IPS-11a (cell line): Measurements from ENCODE around the gene CEL.
"Not testable (repeated sequence)": the region's sequence is repeated elsewhere in the genome, so short reads cannot be mapped to it uniquely, and the experiment has no call there.

Experiments
- H3K4me3 ChIP-seq: one replicate; pipeline ENCODE4 v1.5.1; 2013; ENCODE audit warnings: low read depth, low read length, control low read depth

CEL gene

GRCh38 chr9:133063159-133063499, 1.3 kb downstream of the CEL start:
- H3K4me3 ChIP-seq = no peak overlapping the region

DNA sequence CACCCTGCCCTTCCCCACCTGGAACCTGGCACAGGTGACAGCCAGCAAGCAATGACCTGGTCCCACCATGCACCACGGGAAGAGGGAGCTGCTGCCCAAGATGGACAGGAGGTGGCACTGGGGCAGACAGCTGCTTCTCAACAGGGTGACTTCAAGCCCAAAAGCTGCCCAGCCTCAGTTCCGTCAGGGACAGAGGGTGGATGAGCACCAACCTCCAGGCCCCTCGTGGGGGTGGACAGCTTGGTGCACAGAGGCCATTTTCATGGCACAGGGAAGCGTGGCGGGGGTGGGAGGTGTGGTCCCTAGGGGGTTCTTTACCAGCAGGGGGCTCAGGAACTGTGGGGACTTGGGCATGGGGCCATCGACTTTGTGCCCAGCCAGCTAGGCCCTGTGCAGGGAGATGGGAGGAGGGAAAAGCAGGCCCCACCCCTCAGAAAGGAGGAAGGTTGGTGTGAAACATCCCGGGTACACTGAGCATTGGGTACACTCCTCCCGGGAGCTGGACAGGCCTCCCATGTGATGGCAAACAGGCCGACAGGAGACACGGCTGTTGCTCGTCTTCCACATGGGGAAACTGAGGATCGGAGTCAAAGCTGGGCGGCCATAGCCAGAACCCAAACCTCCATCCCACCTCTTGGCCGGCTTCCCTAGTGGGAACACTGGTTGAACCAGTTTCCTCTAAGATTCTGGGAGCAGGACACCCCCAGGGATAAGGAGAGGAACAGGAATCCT, 1.9 kb downstream of the CEL start:
- H3K4me3 ChIP-seq = no peak overlapping the region

DNA sequence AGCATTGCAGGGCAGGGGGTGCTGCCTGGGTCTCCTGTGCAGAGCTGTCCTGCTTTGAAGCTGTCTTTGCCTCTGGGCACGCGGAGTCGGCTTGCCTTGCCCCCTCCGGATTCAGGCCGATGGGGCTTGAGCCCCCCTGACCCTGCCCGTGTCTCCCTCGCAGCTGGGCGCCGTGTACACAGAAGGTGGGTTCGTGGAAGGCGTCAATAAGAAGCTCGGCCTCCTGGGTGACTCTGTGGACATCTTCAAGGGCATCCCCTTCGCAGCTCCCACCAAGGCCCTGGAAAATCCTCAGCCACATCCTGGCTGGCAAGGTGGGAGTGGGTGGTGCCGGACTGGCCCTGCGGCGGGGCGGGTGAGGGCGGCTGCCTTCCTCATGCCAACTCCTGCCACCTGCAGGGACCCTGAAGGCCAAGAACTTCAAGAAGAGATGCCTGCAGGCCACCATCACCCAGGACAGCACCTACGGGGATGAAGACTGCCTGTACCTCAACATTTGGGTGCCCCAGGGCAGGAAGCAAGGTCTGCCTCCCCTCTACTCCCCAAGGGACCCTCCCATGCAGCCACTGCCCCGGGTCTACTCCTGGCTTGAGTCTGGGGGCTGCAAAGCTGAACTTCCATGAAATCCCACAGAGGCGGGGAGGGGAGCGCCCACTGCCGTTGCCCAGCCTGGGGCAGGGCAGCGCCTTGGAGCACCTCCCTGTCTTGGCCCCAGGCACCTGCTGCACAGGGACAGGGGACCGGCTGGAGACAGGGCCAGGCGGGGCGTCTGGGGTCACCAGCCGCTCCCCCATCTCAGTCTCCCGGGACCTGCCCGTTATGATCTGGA, 2.7 kb downstream of the CEL start:
- H3K4me3 ChIP-seq = no peak overlapping the region

GRCh38 chr9:133065070-133065388, 3.2 kb downstream of the CEL start:
- no peak overlapping the region for H3K4me3 ChIP-seq

DNA sequence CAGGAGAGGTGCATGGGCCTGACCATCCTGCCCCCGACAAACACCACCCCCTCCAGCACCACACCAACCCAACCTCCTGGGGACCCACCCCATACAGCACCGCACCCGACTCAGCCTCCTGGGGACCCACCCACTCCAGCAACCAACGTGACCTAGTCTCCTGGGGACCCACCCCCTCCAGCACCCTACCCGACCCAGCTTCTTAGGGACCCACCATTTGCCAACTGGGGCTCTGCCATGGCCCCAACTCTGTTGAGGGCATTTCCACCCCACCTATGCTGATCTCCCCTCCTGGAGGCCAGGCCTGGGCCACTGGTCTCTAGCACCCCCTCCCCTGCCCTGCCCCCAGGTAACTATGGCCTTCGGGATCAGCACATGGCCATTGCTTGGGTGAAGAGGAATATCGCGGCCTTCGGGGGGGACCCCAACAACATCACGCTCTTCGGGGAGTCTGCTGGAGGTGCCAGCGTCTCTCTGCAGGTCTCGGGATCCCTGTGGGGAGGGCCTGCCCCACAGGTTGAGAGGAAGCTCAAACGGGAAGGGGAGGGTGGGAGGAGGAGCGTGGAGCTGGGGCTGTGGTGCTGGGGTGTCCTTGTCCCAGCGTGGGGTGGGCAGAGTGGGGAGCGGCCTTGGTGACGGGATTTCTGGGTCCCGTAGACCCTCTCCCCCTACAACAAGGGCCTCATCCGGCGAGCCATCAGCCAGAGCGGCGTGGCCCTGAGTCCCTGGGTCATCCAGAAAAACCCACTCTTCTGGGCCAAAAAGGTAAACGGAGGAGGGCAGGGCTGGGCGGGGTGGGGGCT, 4.6 kb downstream of the CEL start:
- H3K4me3 ChIP-seq = no peak overlapping the region

GRCh38 chr9:133067006-133067405, 5.2 kb downstream of the CEL start:
- H3K4me3 ChIP-seq = no peak overlapping the region

GRCh38 chr9:133067813-133068212, 6.0 kb downstream of the CEL start:
- no peak overlapping the region for H3K4me3 ChIP-seq

- not testable (repeated sequence) for H3K4me3 ChIP-seq
Observed at GRCh38 chr9:133068431-133068830, 6.7 kb downstream of the CEL start.

DNA sequence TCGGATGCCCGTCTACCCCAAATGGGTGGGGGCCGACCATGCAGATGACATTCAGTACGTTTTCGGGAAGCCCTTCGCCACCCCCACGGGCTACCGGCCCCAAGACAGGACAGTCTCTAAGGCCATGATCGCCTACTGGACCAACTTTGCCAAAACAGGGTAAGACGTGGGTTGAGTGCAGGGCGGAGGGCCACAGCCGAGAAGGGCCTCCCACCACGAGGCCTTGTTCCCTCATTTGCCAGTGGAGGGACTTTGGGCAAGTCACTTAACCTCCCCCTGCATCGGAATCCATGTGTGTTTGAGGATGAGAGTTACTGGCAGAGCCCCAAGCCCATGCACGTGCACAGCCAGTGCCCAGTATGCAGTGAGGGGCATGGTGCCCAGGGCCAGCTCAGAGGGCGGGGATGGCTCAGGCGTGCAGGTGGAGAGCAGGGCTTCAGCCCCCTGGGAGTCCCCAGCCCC, 8.8 kb downstream of the CEL start:
- not testable (repeated sequence) for H3K4me3 ChIP-seq

GRCh38 chr9:133070985-133071384, 9.2 kb downstream of the CEL start:
- H3K4me3 ChIP-seq = not testable (repeated sequence)

GRCh38 chr9:133071484-133072150, 9.8 kb downstream of the CEL start:
- no peak overlapping the region for H3K4me3 ChIP-seq

- not testable (repeated sequence) for H3K4me3 ChIP-seq
Observed at GRCh38 chr9:133072210-133072609, 10.4 kb downstream of the CEL start.

GRCh38 chr9:133073086-133074014, 11.6 kb downstream of the CEL start:
- no peak overlapping the region for H3K4me3 ChIP-seq

DNA sequence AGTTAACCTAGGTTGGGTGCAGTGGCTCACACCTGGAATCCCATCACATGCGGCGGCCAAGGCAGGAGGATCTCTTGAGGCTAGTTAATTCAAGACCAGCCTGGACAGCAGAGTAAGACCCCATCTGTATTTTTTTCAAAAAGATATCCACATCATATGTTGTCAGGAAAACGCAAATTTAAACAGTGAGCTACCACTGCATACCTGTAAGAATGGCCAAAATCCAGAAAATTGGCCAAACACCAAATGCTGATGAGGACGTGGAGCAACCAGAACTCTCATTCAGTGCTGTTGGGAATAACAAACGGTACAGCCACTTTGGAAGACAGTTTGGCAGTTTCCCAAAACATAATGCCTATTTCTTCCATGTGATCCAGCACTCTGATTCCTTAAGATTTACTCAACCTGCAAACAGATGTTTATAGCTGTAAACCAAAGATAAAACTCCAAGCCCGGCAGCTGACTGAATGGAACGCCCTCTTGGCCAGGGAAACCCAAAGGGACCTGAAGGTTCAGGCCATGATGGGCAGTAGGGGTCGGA, 12.4 kb downstream of the CEL start:
- no peak overlapping the region for H3K4me3 ChIP-seq

DNA sequence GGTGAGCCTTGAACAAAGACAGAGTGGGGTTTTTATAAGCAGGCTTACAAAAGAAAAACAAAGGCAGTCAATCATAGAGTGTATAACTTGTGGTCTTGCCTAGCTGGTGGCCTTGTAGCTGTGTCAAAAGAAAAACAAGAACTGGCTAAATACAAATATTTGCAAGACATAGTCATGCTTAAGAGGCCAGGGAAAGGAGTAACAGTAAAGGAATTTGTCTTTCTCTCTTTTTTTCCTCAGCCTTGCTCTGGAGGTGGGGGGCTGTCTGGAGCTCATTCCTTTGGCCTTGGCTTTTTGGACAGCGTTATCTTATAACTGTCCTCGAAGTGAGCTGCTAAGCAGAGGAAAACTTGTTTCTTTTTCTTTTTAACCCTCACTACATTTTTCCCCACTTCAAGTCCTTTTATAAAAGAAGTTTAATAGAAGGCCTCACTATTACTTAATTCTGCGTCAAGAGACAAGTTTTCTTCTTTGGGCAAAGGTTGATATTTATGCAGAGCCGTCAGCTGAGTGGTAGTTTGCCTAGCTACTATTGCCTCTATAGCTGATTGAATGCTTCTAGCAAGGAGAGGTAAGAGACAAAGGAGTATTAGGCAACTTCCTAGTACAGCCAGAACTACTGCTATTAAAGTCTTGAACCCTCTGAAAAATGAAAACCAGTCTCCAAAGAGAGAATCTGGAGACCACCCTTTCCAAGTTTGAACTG, 14.3 kb downstream of the CEL start:
- H3K4me3 ChIP-seq = no peak overlapping the region

- H3K4me3 ChIP-seq = no peak overlapping the region
Observed at GRCh38 chr9:133076691-133077090, 14.9 kb downstream of the CEL start.

- no peak overlapping the region for H3K4me3 ChIP-seq
Observed at GRCh38 chr9:133078486-133078885, 16.7 kb downstream of the CEL start.

DNA sequence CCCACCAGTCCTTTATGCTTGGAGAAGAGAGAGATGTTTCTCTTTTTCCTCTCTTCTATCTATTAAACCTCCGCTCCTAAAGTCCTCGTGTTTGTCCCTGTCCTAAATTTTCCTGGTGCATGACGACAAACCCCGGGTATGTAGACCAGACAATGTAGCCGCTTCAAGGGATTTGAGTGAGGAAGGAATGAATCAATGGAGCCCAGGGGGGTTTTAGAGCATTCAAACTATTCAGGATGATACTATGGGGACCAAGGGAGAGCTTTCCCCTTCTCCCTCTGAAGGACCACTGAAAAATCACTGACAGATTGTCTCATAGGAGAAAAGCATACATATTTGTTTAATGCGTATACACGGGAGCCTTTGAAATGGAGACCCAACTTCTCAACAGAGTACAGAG, 18.4 kb downstream of the CEL start:
- no peak overlapping the region for H3K4me3 ChIP-seq
